ENCODE data around the gene NOC2L. TPM values are rescaled to one million over a fixed set of nuclear protein-coding genes. Genes with fewer than 3 reads are reported as not detected.

NOC2L gene
- polyA plus RNA-seq, 1 donor (not counting 4 experiments of a cell fraction or from before 2014, with no cell fraction given), result 51.8 TPM

- no peak for FAIRE-seq
- no peak for TF ChIP-seq CTCF (optimal IDR thresholded peaks at IDR 0.05 in 1 of 3, IDR thresholded peaks at IDR 0.05 in 1 of 3, conservative IDR thresholded peaks at IDR 0.05 in 1 of 3; ENCODE audit: extremely low read depth in 1 of 3, insufficient read depth in 2 of 3, low read length in 3 of 3)
- TF ChIP-seq EZH2 (IDR thresholded peaks at IDR 0.05; ENCODE audit: low read length), result no peak
- peaks cover 16 to 26% of the 10 kb centered on the region in 2 experiments for H3K36me3 ChIP-seq (ENCODE audit: control insufficient read depth in 2 of 2, extremely low read depth in 1 of 2, insufficient read depth in 2 of 2, low read length in 2 of 2)
- no peaks in the 10 kb centered on the region for H3K79me2 ChIP-seq (ENCODE audit: control insufficient read depth, insufficient read depth, low read length)
- dilution Hi-C loops (cut with MboI; ENCODE audit: extremely low pct_ligation_motif_present, low sequenced_read_pairs), result no loop called here
- no peaks in the 10 kb centered on the region for H3K9me3 ChIP-seq (ENCODE audit: control insufficient read depth, low read depth, low read length)
- no peak overlapping the region for H2AFZ ChIP-seq (ENCODE audit: control insufficient read depth, low read length)
- H4K20me1 ChIP-seq (ENCODE audit: control insufficient read depth, extremely low read depth, insufficient read depth, low read length), result no peaks in the 10 kb centered on the region
- H3K9ac ChIP-seq (ENCODE audit: control insufficient read depth, extremely low read depth, insufficient read depth, low read length), result no peak overlapping the region
- no peak overlapping the region for H3K27ac ChIP-seq (ENCODE audit: control insufficient read depth, insufficient read depth, low read length)
- H3K27me3 ChIP-seq (ENCODE audit: control insufficient read depth, extremely low read depth, insufficient read depth, low read length), result peaks cover 47% of the 10 kb centered on the region
- H3K4me1 ChIP-seq (ENCODE audit: control insufficient read depth, extremely low read depth, insufficient read depth, low read length), result peaks cover 11% of the 10 kb centered on the region
- H3K4me3 ChIP-seq (ENCODE audit: control insufficient read depth in 2 of 3, extremely low read depth in 1 of 3, insufficient read depth in 2 of 3, low read depth in 1 of 3, low read length in 3 of 3), result no peak overlapping the region
- H3K9me1 ChIP-seq (ENCODE audit: control insufficient read depth, extremely low read depth, insufficient read depth, low read length), result no peaks in the 10 kb centered on the region
- no peak overlapping the region for H3K4me2 ChIP-seq (ENCODE audit: control insufficient read depth, extremely low read depth, insufficient read depth, low read depth, low read length)
- DNase-seq (ENCODE audit: low read depth, low spot score), result no peak
Measured at GRCh38 chr1:943545-944340, 15.3 kb downstream of the NOC2L start.

DNA sequence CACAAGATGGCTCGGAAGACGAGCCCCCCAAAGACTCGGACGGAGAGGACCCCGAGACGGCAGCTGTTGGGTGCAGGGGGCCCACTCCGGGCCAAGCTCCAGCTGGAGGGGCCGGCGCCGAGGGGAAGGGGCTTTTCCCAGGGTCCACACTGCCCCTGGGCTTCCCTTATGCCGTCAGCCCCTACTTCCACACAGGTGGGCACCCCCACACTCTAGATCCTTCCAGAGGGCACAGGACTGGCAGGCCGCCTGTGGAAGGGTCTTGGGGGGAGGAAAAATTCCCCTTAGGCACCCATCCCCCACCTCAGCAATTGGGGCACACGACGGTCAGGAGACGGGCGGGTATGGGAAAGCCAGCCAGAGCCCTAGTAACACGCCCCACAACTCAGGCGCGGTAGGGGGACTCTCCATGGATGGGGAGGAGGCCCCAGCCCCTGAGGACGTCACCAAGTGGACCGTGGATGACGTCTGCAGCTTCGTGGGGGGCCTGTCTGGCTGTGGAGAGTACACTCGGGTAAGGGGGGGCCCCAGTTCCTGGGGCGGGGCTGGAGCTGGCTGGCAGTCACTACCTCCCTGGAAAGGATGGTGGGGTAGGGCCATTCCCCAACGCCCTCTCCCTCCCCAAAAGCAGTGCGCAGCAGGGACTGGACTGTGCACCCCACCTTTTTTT is 16.1 kb downstream of the NOC2L start:
- H3K4me3 ChIP-seq (ENCODE audit: control insufficient read depth in 2 of 3, extremely low read depth in 1 of 3, insufficient read depth in 2 of 3, low read depth in 1 of 3, low read length in 3 of 3), result no peak overlapping the region

More for the DNA sequence above, 16.1 kb downstream of the NOC2L start:
- Histone ChIP-seq H2AFZ (ENCODE audit: control insufficient read depth, low read length) (no peak overlapping the region), H3K4me2 (ENCODE audit: control insufficient read depth, extremely low read depth, insufficient read depth, low read depth, low read length) (no peak overlapping the region), H3K4me1 (ENCODE audit: control insufficient read depth, extremely low read depth, insufficient read depth, low read length) (peaks cover 11% of the 10 kb centered on the region), H3K27ac (ENCODE audit: control insufficient read depth, insufficient read depth, low read length) (no peak overlapping the region), H3K9me3 (ENCODE audit: control insufficient read depth, low read depth, low read length) (no peaks in the 10 kb centered on the region), H4K20me1 (ENCODE audit: control insufficient read depth, extremely low read depth, insufficient read depth, low read length) (no peaks in the 10 kb centered on the region), H3K79me2 (ENCODE audit: control insufficient read depth, insufficient read depth, low read length) (no peaks in the 10 kb centered on the region), H3K9me1 (ENCODE audit: control insufficient read depth, extremely low read depth, insufficient read depth, low read length) (no peaks in the 10 kb centered on the region), H3K9ac (ENCODE audit: control insufficient read depth, extremely low read depth, insufficient read depth, low read length) (no peak overlapping the region), H3K27me3 (ENCODE audit: control insufficient read depth, extremely low read depth, insufficient read depth, low read length) (peaks cover 53% of the 10 kb centered on the region), H3K36me3 (ENCODE audit: control insufficient read depth in 2 of 2, extremely low read depth in 1 of 2, insufficient read depth in 2 of 2, low read length in 2 of 2) (peaks cover 12 to 19% of the 10 kb centered on the region in 2 experiments)
- FAIRE-seq (no peak), DNase-seq (ENCODE audit: low read depth, low spot score) (no peak)
- TF ChIP-seq CTCF (optimal IDR thresholded peaks at IDR 0.05 in 1 of 3, IDR thresholded peaks at IDR 0.05 in 1 of 3, conservative IDR thresholded peaks at IDR 0.05 in 1 of 3; ENCODE audit: extremely low read depth in 1 of 3, insufficient read depth in 2 of 3, low read length in 3 of 3) (no peak), EZH2 (IDR thresholded peaks at IDR 0.05; ENCODE audit: low read length) (peak; percentile 84)
- dilution Hi-C loops (cut with MboI; ENCODE audit: extremely low pct_ligation_motif_present, low sequenced_read_pairs), result no loop called here

Data from keratinocyte (primary cell).